B cell (primary cell): ENCODE results near the gene SLC4A1. TPM values are rescaled to one million over a fixed set of nuclear protein-coding genes. Genes with fewer than 3 reads are reported as not detected.

Experiments
- ATAC-seq: fragments of 200-7000 bp; cut with Tn5 transposase; one replicate; pipeline ENCODE4 v1.10.0; 2021; ENCODE audit warnings: low read depth, mild to moderate bottlenecking, moderate number of reproducible peaks, moderate library complexity
- CTCF ChIA-PET: fragments of 350-600 bp; sonication (Branson Sonifier 250); formaldehyde crosslinking; loops from one replicate; lab custom pipeline; 2021; ENCODE audit warnings: antibody characterized with exemption, inconsistent platforms; lab: Charles Lee
- POLR2A ChIA-PET: fragments of 350-600 bp; sonication (Branson Sonifier 250); formaldehyde crosslinking; loops from one replicate; lab custom pipeline; 2021; ENCODE audit warnings: antibody characterized with exemption; lab: Charles Lee
- DNase-seq: peaks from one replicate; pipeline ENCODE4 v3.0.0; 2013
- H2AFZ ChIP-seq: 2 replicates; pipeline ENCODE4 v1.6.1; 2012; ENCODE audit warnings: mild to moderate bottlenecking, low read depth, low read length; ENCODE audit not compliant: insufficient read depth, poor library complexity, severe bottlenecking
- H3K27ac ChIP-seq, 2 donors: 1 replicate in 1 of 2; 2 replicates in 1 of 2; pipeline ENCODE4 v1.5.1; 2012 to 2013; ENCODE audit warnings: low read length in 2 of 2, mild to moderate bottlenecking in 2 of 2, moderate library complexity in 1 of 2
- H3K27me3 ChIP-seq, 4 experiments: fragments of 200-600 bp in 1 of 4; sonication (generic) in 1 of 4; replicated peaks in 1 of 4; 1 replicate in 2 of 4; 2 replicates in 2 of 4; pipeline versions ENCODE4 v1.6.1 to v1.7.0; 2013 to 2016; ENCODE audit warnings: low read length in 3 of 4, mild to moderate bottlenecking in 2 of 4, mixed read lengths in 1 of 4, moderate library complexity in 1 of 4; ENCODE audit not compliant: insufficient read depth in 4 of 4, control insufficient read depth in 3 of 4; ENCODE audit errors: control extremely low read depth in 1 of 4
- H3K36me3 ChIP-seq, 2 experiments: replicated peaks in 1 of 2; 1 replicate in 1 of 2; 2 replicates in 1 of 2; pipeline versions ENCODE4 v1.6.1 to v1.7.1; 2013; ENCODE audit warnings: low read length in 1 of 2; ENCODE audit not compliant: insufficient read depth in 2 of 2, control insufficient read depth in 1 of 2; ENCODE audit errors: control extremely low read depth in 1 of 2, extremely low read depth in 1 of 2
- H3K4me1 ChIP-seq, 2 donors: fragments of 200-600 bp in 1 of 2; sonication (generic) in 1 of 2; 1 replicate in 1 of 2; 2 replicates in 1 of 2; pipeline versions ENCODE4 v1.5.1 to v1.6.1; 2013 to 2017; ENCODE audit warnings: low read length in 2 of 2; ENCODE audit not compliant: control insufficient read depth in 2 of 2, insufficient read depth in 2 of 2
- H3K4me2 ChIP-seq: replicated peaks from 2 replicates; pipeline ENCODE3; 2012; ENCODE audit warnings: mild to moderate bottlenecking, low read depth, low read length; ENCODE audit not compliant: poor library complexity, severe bottlenecking
- H3K4me3 ChIP-seq, 5 experiments: fragments of 200-600 bp in 1 of 5; sonication (generic) in 1 of 5; 1 replicate in 3 of 5; 2 replicates in 2 of 5; pipeline versions ENCODE4 v1.5.1 to v1.7.0; 2011 to 2016; ENCODE audit warnings: low read length in 4 of 5, mild to moderate bottlenecking in 4 of 5, low read depth in 2 of 5, control low read depth in 1 of 5, moderate library complexity in 1 of 5; ENCODE audit not compliant: insufficient read depth in 1 of 5; ENCODE audit errors: control extremely low read depth in 1 of 5, extremely low read depth in 1 of 5
- H3K79me2 ChIP-seq: fragments of 200-600 bp; sonication (generic); one replicate; pipeline ENCODE4 v1.6.0; 2016; ENCODE audit warnings: low read length; ENCODE audit not compliant: control insufficient read depth, insufficient read depth
- H3K9ac ChIP-seq: fragments of 200-600 bp; sonication (generic); 2 replicates; pipeline ENCODE4 v1.6.1; 2017; ENCODE audit warnings: mild to moderate bottlenecking, low read length, moderate library complexity
- H3K9me3 ChIP-seq, 3 donors: one replicate each; pipeline versions ENCODE4 v1.6.1 to v1.7.1; 2013; ENCODE audit warnings: low read length in 2 of 3; ENCODE audit not compliant: control insufficient read depth in 2 of 3, insufficient read depth in 1 of 3; ENCODE audit errors: control extremely low read depth in 1 of 3
- H4K20me1 ChIP-seq: 2 replicates; pipeline ENCODE4 v1.6.0; 2012; ENCODE audit warnings: mild to moderate bottlenecking, low read length; ENCODE audit not compliant: insufficient read depth, control insufficient read depth, poor library complexity, severe bottlenecking
- H3K27ac Mint-ChIP-seq: one replicate; pipeline ENCODE4 v1.8.0; 2021; ENCODE audit warnings: mixed read lengths
- H3K27me3 Mint-ChIP-seq: one replicate; pipeline ENCODE4 v1.8.0; 2021; ENCODE audit warnings: mixed read lengths
- H3K4me1 Mint-ChIP-seq: one replicate; pipeline ENCODE4 v1.8.0; 2021; ENCODE audit warnings: mixed read lengths
- H3K4me3 Mint-ChIP-seq: one replicate; pipeline ENCODE4 v1.8.0; 2021; ENCODE audit warnings: mixed read lengths
- H3K9me3 Mint-ChIP-seq: one replicate; pipeline ENCODE4 v1.8.0; 2022; ENCODE audit warnings: mixed read lengths; ENCODE audit not compliant: insufficient read depth
- CTCF ChIP-seq: fragments of 200-600 bp; IDR thresholded peaks from one replicate; pipeline ENCODE4 v1.8.0; 2022; ENCODE audit warnings: antibody characterized with exemption, mild to moderate bottlenecking
- EZH2 ChIP-seq: IDR thresholded peaks from 2 replicates; pipeline ENCODE4 v1.6.1; 2012; ENCODE audit warnings: borderline replicate concordance, low read depth, mild to moderate bottlenecking, moderate library complexity, low read length; ENCODE audit not compliant: insufficient read depth, poor library complexity, severe bottlenecking
- WGBS: methylation state at CpG from one replicate; pipeline ENCODE4 v1.1.5; 2013; ENCODE audit warnings: missing lambda C conversion rate; ENCODE audit not compliant: insufficient coverage; 5-methylcytosine and 5-hydroxymethylcytosine counted together
- intact Hi-C: fragments of 100-400 bp; cut with micrococcal nuclease; formaldehyde crosslinking; loops from one replicate; pipeline ENCODE4 v1.10.0; 2022
- polyA plus RNA-seq: library from polyadenylated mRNA; depleted of rRNA; stranded (reverse); fragments of >200 nt; gene quantifications from 2 replicates; pipeline ENCODE4 v1.2.3, GENCODE V29; 2012
- total RNA-seq, 2 donors: library from RNA; stranded (reverse); fragments of 120-200 nt in 1 of 2; gene quantifications; 1 replicate in 1 of 2; 2 replicates in 1 of 2; pipeline versions ENCODE4 v1.2.3 to v1.2.4, GENCODE V29; 2013 to 2022

Gene SLC4A1
- total and polyA plus RNA-seq, 2 donors (not counting 1 experiment from before 2014, with no cell fraction given): 0.22 TPM; not detected in 1

GRCh38 chr17:44256671-44257070, 11.3 kb downstream of the SLC4A1 start:
- Histone ChIP-seq H3K27me3 (peaks cover 0 to 3% (median 0%) of the 10 kb centered on the region in 4 experiments), H3K4me3 (no peak overlapping the region), H4K20me1 (no peaks in the 10 kb centered on the region), H3K9ac (no peak overlapping the region), H3K27ac (no peak overlapping the region), H3K9me3 (no peaks in the 10 kb centered on the region), H3K4me1 (no peaks in the 10 kb centered on the region), H3K36me3 (no peaks in the 10 kb centered on the region), H2AFZ (no peak overlapping the region), H3K4me2 (no peak overlapping the region), H3K79me2 (no peaks in the 10 kb centered on the region)
- WGBS: 66% methylated on average over 2 of the region's 4 CpGs
- CTCF ChIA-PET: interaction anchor here (0.8 kb wide), 1 partner anchor 11 kb away, joined by 3 read pairs; no protein-coding TSS in a partner anchor
- Mint-ChIP-seq H3K27me3 (peaks cover 6% of the 10 kb centered on the region), H3K4me1 (no peaks in the 10 kb centered on the region), H3K4me3 (no peak overlapping the region), H3K9me3 (no peaks in the 10 kb centered on the region), H3K27ac (no peak overlapping the region)
- TF ChIP-seq CTCF (no peak), EZH2 (no peak)
- intact Hi-C loops: no loop called here
- DNase-seq (no peak), ATAC-seq (no peak)
- POLR2A ChIA-PET: no interaction called here

- Mint-ChIP-seq H3K27me3 (peaks cover 6% of the 10 kb centered on the region), H3K4me3 (no peak overlapping the region), H3K4me1 (no peaks in the 10 kb centered on the region), H3K9me3 (no peaks in the 10 kb centered on the region), H3K27ac (no peak overlapping the region)
- ChIA-PET CTCF (no interaction called here), POLR2A (no interaction called here)
- Histone ChIP-seq H3K4me2 (no peak overlapping the region), H3K79me2 (no peaks in the 10 kb centered on the region), H3K4me3 (no peak overlapping the region), H3K9ac (no peak overlapping the region), H3K36me3 (no peaks in the 10 kb centered on the region), H4K20me1 (no peaks in the 10 kb centered on the region), H3K4me1 (no peaks in the 10 kb centered on the region), H2AFZ (no peak overlapping the region), H3K9me3 (no peaks in the 10 kb centered on the region), H3K27ac (no peak overlapping the region), H3K27me3 (peaks cover 0 to 3% (median 0%) of the 10 kb centered on the region in 4 experiments)
- 100% methylated on average over 1 of the region's 2 CpGs for WGBS
- intact Hi-C loops: no loop called here
- TF ChIP-seq EZH2: no peak
- DNase-seq (no peak), ATAC-seq (no peak)
Measured at GRCh38 chr17:44255915-44256314, 12.0 kb downstream of the SLC4A1 start.
